ENCODE measurements around the gene TIMM44. TPM values are rescaled to one million over a fixed set of nuclear protein-coding genes. Genes with fewer than 3 reads are reported as not detected.
"Not testable (repeated sequence)": the region's sequence is repeated elsewhere in the genome, so short reads cannot be mapped to it uniquely, and the experiment has no call there.

The TIMM44 gene
- total RNA-seq, 2 donors from 2014 or later: 91.2 to 112 TPM

- no peaks in the 10 kb centered on the region for H3K9me3 Mint-ChIP-seq
- ATAC-seq (replicated peaks in 1 of 2) (no peak), DNase-seq (no peak)
- H3K36me3 Mint-ChIP-seq (ENCODE audit: insufficient read depth in 2 of 2): peaks cover 0 to 8% of the 10 kb centered on the region in 2 donors
- no peak overlapping the region for H3K27ac Mint-ChIP-seq
- H3K4me3 Mint-ChIP-seq: no peak overlapping the region
- peaks cover 13% of the 10 kb centered on the region for H3K4me1 Mint-ChIP-seq (ENCODE audit: low read depth)
- no peaks in the 10 kb centered on the region for H3K27me3 Mint-ChIP-seq (ENCODE audit: low read depth)
Observed at GRCh38 chr19:7931221-7932061, 12.0 kb downstream of the TIMM44 start.

- no peak overlapping the region for H3K4me3 Mint-ChIP-seq
- ATAC-seq (replicated peaks in 1 of 2): no peak
- H3K27ac Mint-ChIP-seq: no peak overlapping the region
- peaks cover 0 to 3% of the 10 kb centered on the region in 2 donors for H3K36me3 Mint-ChIP-seq (ENCODE audit: insufficient read depth in 2 of 2)
- no peaks in the 10 kb centered on the region for H3K27me3 Mint-ChIP-seq (ENCODE audit: low read depth)
- DNase-seq: no peak
- peaks cover 16% of the 10 kb centered on the region for H3K4me1 Mint-ChIP-seq (ENCODE audit: low read depth)
- no peaks in the 10 kb centered on the region for H3K9me3 Mint-ChIP-seq
Observed at GRCh38 chr19:7930765-7931164, 12.7 kb downstream of the TIMM44 start.

- H3K4me1 Mint-ChIP-seq (ENCODE audit: low read depth): peaks cover 16% of the 10 kb centered on the region
- not testable (repeated sequence) for H3K4me3 Mint-ChIP-seq; H3K36me3 Mint-ChIP-seq (ENCODE audit: insufficient read depth in 2 of 2); DNase-seq; H3K9me3 Mint-ChIP-seq; H3K27me3 Mint-ChIP-seq (ENCODE audit: low read depth); ATAC-seq (replicated peaks in 1 of 2); H3K27ac Mint-ChIP-seq
Observed at GRCh38 chr19:7930030-7930429, 13.4 kb downstream of the TIMM44 start.

GRCh38 chr19:7928741-7929701 lies 14.4 kb downstream of the TIMM44 start:
- Mint-ChIP-seq H3K9me3 (no peaks in the 10 kb centered on the region), H3K4me3 (no peak overlapping the region), H3K27me3 (ENCODE audit: low read depth) (no peaks in the 10 kb centered on the region), H3K36me3 (ENCODE audit: insufficient read depth in 2 of 2) (peaks cover 0 to 1% of the 10 kb centered on the region in 2 donors), H3K4me1 (ENCODE audit: low read depth) (peaks cover 16% of the 10 kb centered on the region), H3K27ac (no peak overlapping the region)
- peak; percentile 47 to 57 for ATAC-seq (replicated peaks in 1 of 2)
- peak; percentile 81 to 84 for DNase-seq

- H3K27ac Mint-ChIP-seq: peak overlapping the region; percentile 34
- no peak for ATAC-seq (replicated peaks in 1 of 2)
Observed at GRCh38 chr19:7928334-7928706, 15.1 kb downstream of the TIMM44 start.

GRCh38 chr19:7927605-7928333 lies 15.7 kb downstream of the TIMM44 start:
- no peak for ATAC-seq (replicated peaks in 1 of 2)
- H3K27me3 Mint-ChIP-seq (ENCODE audit: low read depth): no peaks in the 10 kb centered on the region
- no peak overlapping the region for H3K27ac Mint-ChIP-seq
- peaks cover 16% of the 10 kb centered on the region for H3K4me1 Mint-ChIP-seq (ENCODE audit: low read depth)
- no peak overlapping the region for H3K4me3 Mint-ChIP-seq
- no peaks in the 10 kb centered on the region for H3K9me3 Mint-ChIP-seq
- no peaks in the 10 kb centered on the region for H3K36me3 Mint-ChIP-seq (ENCODE audit: insufficient read depth in 2 of 2)
- DNase-seq: no peak

More at GRCh38 chr19:7928334-7928706, 15.1 kb downstream of the TIMM44 start:
- no peak for DNase-seq
- no peaks in the 10 kb centered on the region for H3K36me3 Mint-ChIP-seq (ENCODE audit: insufficient read depth in 2 of 2)
- no peak overlapping the region for H3K4me3 Mint-ChIP-seq
- H3K27me3 Mint-ChIP-seq (ENCODE audit: low read depth): no peaks in the 10 kb centered on the region
- H3K4me1 Mint-ChIP-seq (ENCODE audit: low read depth): peaks cover 16% of the 10 kb centered on the region
- H3K9me3 Mint-ChIP-seq: no peaks in the 10 kb centered on the region

GRCh38 chr19:7926727-7927604 lies 16.5 kb downstream of the TIMM44 start:
- ATAC-seq (replicated peaks in 1 of 2) (no peak), DNase-seq (no peak)
- Mint-ChIP-seq H3K4me1 (ENCODE audit: low read depth) (peaks cover 16% of the 10 kb centered on the region), H3K27ac (no peak overlapping the region), H3K9me3 (no peaks in the 10 kb centered on the region), H3K27me3 (ENCODE audit: low read depth) (no peaks in the 10 kb centered on the region), H3K4me3 (peak overlapping the region; percentile 59 to 82), H3K36me3 (ENCODE audit: insufficient read depth in 2 of 2) (no peaks in the 10 kb centered on the region)

- Mint-ChIP-seq H3K36me3 (ENCODE audit: insufficient read depth in 2 of 2) (no peaks in the 10 kb centered on the region), H3K4me1 (ENCODE audit: low read depth) (peaks cover 17% of the 10 kb centered on the region), H3K27ac (no peak within 1 kb of the TSS), H3K9me3 (no peaks in the 10 kb centered on the region), H3K27me3 (ENCODE audit: low read depth) (no peaks in the 10 kb centered on the region), H3K4me3 (peak within 1 kb of the TSS; percentile 65 to 82)
- DNase-seq: peak; percentile 74 to 85
- ATAC-seq (replicated peaks in 1 of 2): peak; percentile 51 to 57
Observed at GRCh38 chr19:7926021-7926726, 17.3 kb downstream of the TIMM44 start, which contains the start of gene CTXN1. CTXN1 (minus strand) TSS chr19:7926135; CDS start chr19:7925538, 597 bp downstream.

GRCh38 chr19:7925171-7925851 lies 18.2 kb downstream of the TIMM44 start:
- Mint-ChIP-seq H3K27me3 (ENCODE audit: low read depth) (no peaks in the 10 kb centered on the region), H3K4me3 (peak overlapping the region; percentile 43 to 76), H3K36me3 (ENCODE audit: insufficient read depth in 2 of 2) (no peaks in the 10 kb centered on the region), H3K27ac (no peak overlapping the region), H3K4me1 (ENCODE audit: low read depth) (peaks cover 17% of the 10 kb centered on the region), H3K9me3 (no peaks in the 10 kb centered on the region)
- ATAC-seq (replicated peaks in 1 of 2) (peak; percentile 46 to 53), DNase-seq (peak; percentile 87 to 88)

- Mint-ChIP-seq H3K27me3 (ENCODE audit: low read depth) (peaks cover 3% of the 10 kb centered on the region), H3K4me3 (peak overlapping the region in 1 of 2 donors; percentile 52), H3K36me3 (ENCODE audit: insufficient read depth in 2 of 2) (peaks cover 0 to 3% of the 10 kb centered on the region in 2 donors), H3K27ac (no peak overlapping the region), H3K9me3 (no peaks in the 10 kb centered on the region), H3K4me1 (ENCODE audit: low read depth) (peaks cover 18% of the 10 kb centered on the region)
- ATAC-seq (replicated peaks in 1 of 2) (no peak), DNase-seq (no peak)
Observed at GRCh38 chr19:7924651-7925170, 18.8 kb downstream of the TIMM44 start.

GRCh38 chr19:7924241-7924640 lies 19.2 kb downstream of the TIMM44 start:
- H3K4me3 Mint-ChIP-seq: peak overlapping the region; percentile 58 to 63
- ATAC-seq (replicated peaks in 1 of 2) (no peak), DNase-seq (no peak)
- H3K36me3 Mint-ChIP-seq (ENCODE audit: insufficient read depth in 2 of 2): peaks cover 1 to 4% of the 10 kb centered on the region in 2 donors
- H3K4me1 Mint-ChIP-seq (ENCODE audit: low read depth): peaks cover 19% of the 10 kb centered on the region
- no peak overlapping the region for H3K27ac Mint-ChIP-seq
- H3K9me3 Mint-ChIP-seq: no peaks in the 10 kb centered on the region
- peaks cover 7% of the 10 kb centered on the region for H3K27me3 Mint-ChIP-seq (ENCODE audit: low read depth)

Measured in activated T-cell treated with anti-CD3 and anti-CD28 coated beads, Interleukin-2, amount 50 U/mL, for 72 hours (primary cell).